MCF 10A (cell line): ENCODE data around the gene ACIN1. TPM values are rescaled to one million over a fixed set of nuclear protein-coding genes. Genes with fewer than 3 reads are reported as not detected.

Experiments used
- BruUV-seq: library from RNA; stranded (reverse); fragments of 400-500 nt; replicated peaks from 2 replicates; lab custom pipeline; 2021; lab: Mats Ljungman, UMichigan
- CTCF ChIA-PET: fragments of 300-600 bp; sonication (Branson Sonifier 250); formaldehyde crosslinking; extraction: SDS; loops from one replicate; lab custom pipeline; 2021; ENCODE audit warnings: antibody characterized with exemption, inconsistent platforms; lab: Yijun Ruan, JAX
- POLR2A ChIA-PET: fragments of 300-600, 350-650 bp; sonication (Branson Sonifier 250); formaldehyde crosslinking; extraction: SDS; loops from one replicate; lab custom pipeline; 2020; ENCODE audit warnings: antibody characterized with exemption, inconsistent platforms; lab: Yijun Ruan, JAX
- DNase-seq: peaks from one replicate; pipeline ENCODE4 v3.0.0-alpha.2; 2018; ENCODE audit not compliant: unreplicated experiment
- H3K27ac Mint-ChIP-seq: one replicate; pipeline ENCODE4 v1.8.0; 2022; ENCODE audit warnings: mild to moderate bottlenecking, low read depth, mixed read lengths; ENCODE audit not compliant: unreplicated experiment
- H3K27me3 Mint-ChIP-seq: one replicate; pipeline ENCODE4 v1.8.0; 2022; ENCODE audit warnings: mixed read lengths; ENCODE audit not compliant: insufficient read depth, unreplicated experiment
- H3K36me3 Mint-ChIP-seq: one replicate; pipeline ENCODE4 v1.8.0; 2022; ENCODE audit warnings: mild to moderate bottlenecking, moderate library complexity, mixed read lengths; ENCODE audit not compliant: insufficient read depth, unreplicated experiment
- H3K4me1 Mint-ChIP-seq: one replicate; pipeline ENCODE4 v1.8.0; 2022; ENCODE audit warnings: mixed read lengths; ENCODE audit not compliant: insufficient read depth, unreplicated experiment
- H3K4me3 Mint-ChIP-seq: one replicate; pipeline ENCODE4 v1.8.0; 2022; ENCODE audit warnings: mild to moderate bottlenecking, moderate library complexity, mixed read lengths; ENCODE audit not compliant: unreplicated experiment
- H3K9me3 Mint-ChIP-seq: one replicate; pipeline ENCODE4 v1.8.0; 2022; ENCODE audit warnings: mixed read lengths; ENCODE audit not compliant: unreplicated experiment
- intact Hi-C: fragments of 100-400 bp; cut with micrococcal nuclease; formaldehyde crosslinking; loops from 2 replicates; pipeline ENCODE4 v1.14.1; 2022
- total RNA-seq: library from RNA; stranded (reverse); gene quantifications from 2 replicates; pipeline ENCODE4 v1.2.3, GENCODE V29; 2022
- TF ChIP-seq, protein P1 (sequence below): fragments of 200-600 bp; IDR thresholded peaks from one replicate; pipeline ENCODE4 v1.8.0; 2022; ENCODE audit warnings: antibody characterized with exemption, mild to moderate bottlenecking; ENCODE audit not compliant: unreplicated experiment

The ACIN1 gene
- total RNA-seq, 1 experiment from 2014 or later = 197 TPM

DNA sequence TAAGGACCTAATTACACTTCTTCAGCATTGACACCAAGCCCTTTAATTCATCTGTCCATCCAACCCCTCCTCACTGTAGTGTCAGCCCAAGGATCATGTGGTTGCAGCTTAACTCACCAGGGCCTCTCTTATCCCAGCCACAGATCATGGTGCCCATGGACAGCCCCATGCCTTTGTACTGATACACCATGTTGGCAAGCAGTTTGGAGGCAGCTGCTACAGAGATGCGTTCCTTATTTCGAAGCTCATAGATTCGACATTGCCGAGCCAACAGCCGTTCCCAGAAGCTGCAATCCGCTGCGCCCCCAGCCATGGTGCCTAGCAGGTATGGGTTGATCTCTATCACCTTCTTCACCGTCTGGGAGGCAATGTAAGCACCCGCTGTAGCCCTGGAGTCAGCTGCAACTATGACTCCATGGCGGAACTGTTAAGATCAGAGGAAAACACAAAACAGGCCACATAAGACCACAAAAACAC lies 61.6 kb downstream of the ACIN1 start:
- intact Hi-C loops = no loop called here
- no peak for DNase-seq
- Mint-ChIP-seq H3K27ac (peak overlapping the region; percentile 99), H3K36me3 (peaks cover 62% of the 10 kb centered on the region), H3K27me3 (no peaks in the 10 kb centered on the region), H3K4me1 (peaks cover 18% of the 10 kb centered on the region), H3K4me3 (peak overlapping the region; percentile 92), H3K9me3 (no peaks in the 10 kb centered on the region)
- CTCF ChIA-PET = interaction anchor here (0.6 to 1.9 kb wide), 9 partner anchors 11 to 464 kb away, joined by 3 to 13 read pairs (median 5); partner anchors contain the start of gene AJUBA
- POLR2A ChIA-PET = interaction anchor here (0.8 to 2.8 kb wide), 6 partner anchors 9 to 62 kb away, joined by 3 to 26 read pairs (median 4); partner anchors contain the start of genes ACIN1 and C14orf119
- TF ChIP-seq, protein P1, sequence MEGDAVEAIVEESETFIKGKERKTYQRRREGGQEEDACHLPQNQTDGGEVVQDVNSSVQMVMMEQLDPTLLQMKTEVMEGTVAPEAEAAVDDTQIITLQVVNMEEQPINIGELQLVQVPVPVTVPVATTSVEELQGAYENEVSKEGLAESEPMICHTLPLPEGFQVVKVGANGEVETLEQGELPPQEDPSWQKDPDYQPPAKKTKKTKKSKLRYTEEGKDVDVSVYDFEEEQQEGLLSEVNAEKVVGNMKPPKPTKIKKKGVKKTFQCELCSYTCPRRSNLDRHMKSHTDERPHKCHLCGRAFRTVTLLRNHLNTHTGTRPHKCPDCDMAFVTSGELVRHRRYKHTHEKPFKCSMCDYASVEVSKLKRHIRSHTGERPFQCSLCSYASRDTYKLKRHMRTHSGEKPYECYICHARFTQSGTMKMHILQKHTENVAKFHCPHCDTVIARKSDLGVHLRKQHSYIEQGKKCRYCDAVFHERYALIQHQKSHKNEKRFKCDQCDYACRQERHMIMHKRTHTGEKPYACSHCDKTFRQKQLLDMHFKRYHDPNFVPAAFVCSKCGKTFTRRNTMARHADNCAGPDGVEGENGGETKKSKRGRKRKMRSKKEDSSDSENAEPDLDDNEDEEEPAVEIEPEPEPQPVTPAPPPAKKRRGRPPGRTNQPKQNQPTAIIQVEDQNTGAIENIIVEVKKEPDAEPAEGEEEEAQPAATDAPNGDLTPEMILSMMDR = no peak
- BruUV-seq = no TSS peak

DNA sequence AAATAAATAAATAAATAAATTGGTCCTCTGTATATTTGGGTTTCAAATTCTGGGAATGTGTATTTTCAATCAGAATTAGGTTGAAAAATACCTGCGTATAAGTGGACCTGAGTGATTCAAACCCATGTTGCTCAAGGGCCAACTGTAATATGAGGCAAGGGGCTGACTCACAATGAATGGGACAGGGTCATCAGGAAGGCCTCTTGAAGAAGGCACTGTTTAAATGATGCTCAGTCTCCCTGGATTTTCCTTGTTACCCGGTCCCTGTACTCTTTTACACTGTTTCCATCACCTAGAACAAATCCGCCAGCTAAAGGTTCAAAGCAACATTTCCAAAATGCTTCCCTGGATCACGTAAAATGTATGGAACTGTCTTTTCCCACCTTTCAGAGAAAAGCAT lies 64.0 kb downstream of the ACIN1 start:
- TF ChIP-seq, protein P1 = no peak
- CTCF ChIA-PET = interaction anchor here (0.9 to 1.9 kb wide), 5 partner anchors 11 to 45 kb away, joined by 4 to 5 read pairs (median 4); partner anchors contain the start of gene CDH24

DNA sequence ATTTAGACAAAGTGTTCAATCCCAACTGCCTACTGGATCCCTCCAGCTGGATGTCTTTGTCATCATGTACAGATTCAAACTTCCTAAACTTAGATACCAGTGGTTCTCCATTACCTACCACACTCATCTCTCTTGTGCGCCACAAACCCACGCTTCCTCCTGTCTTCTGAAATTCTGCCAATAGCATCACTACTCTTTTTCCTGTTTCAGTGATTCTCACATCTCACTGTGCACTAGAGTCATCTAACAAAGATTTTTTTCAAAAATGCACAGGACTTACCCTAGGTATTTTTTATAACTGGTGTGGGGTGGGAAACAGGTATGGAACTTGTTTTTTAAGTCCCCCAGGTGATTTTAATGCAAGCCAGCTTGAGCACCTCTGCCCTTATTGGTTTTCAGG lies 66.1 kb downstream of the ACIN1 start:
- DNase-seq = no peak
- TF ChIP-seq, protein P1 = no peak
- Mint-ChIP-seq H3K9me3 (no peaks in the 10 kb centered on the region), H3K4me3 (no peak overlapping the region), H3K4me1 (peaks cover 17% of the 10 kb centered on the region), H3K36me3 (peaks cover 90% of the 10 kb centered on the region), H3K27me3 (no peaks in the 10 kb centered on the region), H3K27ac (peak overlapping the region; percentile 86)
- BruUV-seq = no TSS peak
- CTCF ChIA-PET = interaction anchor here (0.7 to 1.9 kb wide), 3 partner anchors 14 to 1437 kb away, joined by 3 to 8 read pairs (median 6); no protein-coding TSS in a partner anchor
- POLR2A ChIA-PET = interaction anchor here (0.7 to 1.1 kb wide), 2 partner anchors 22 to 272 kb away, joined by 3 read pairs; no protein-coding TSS in a partner anchor
- intact Hi-C loops = no loop called here

More for the DNA sequence above, 64.0 kb downstream of the ACIN1 start:
- Mint-ChIP-seq H3K36me3 (peaks cover 82% of the 10 kb centered on the region), H3K27ac (no peak overlapping the region), H3K27me3 (no peaks in the 10 kb centered on the region), H3K4me3 (no peak overlapping the region), H3K9me3 (no peaks in the 10 kb centered on the region), H3K4me1 (peaks cover 18% of the 10 kb centered on the region)
- BruUV-seq = TSS peak; percentile 2
- intact Hi-C loops = no loop called here
- DNase-seq = peak; percentile 33
- POLR2A ChIA-PET = interaction anchor here (1.6 kb wide), 1 partner anchor 24 kb away, joined by 9 read pairs; no protein-coding TSS in a partner anchor

DNA sequence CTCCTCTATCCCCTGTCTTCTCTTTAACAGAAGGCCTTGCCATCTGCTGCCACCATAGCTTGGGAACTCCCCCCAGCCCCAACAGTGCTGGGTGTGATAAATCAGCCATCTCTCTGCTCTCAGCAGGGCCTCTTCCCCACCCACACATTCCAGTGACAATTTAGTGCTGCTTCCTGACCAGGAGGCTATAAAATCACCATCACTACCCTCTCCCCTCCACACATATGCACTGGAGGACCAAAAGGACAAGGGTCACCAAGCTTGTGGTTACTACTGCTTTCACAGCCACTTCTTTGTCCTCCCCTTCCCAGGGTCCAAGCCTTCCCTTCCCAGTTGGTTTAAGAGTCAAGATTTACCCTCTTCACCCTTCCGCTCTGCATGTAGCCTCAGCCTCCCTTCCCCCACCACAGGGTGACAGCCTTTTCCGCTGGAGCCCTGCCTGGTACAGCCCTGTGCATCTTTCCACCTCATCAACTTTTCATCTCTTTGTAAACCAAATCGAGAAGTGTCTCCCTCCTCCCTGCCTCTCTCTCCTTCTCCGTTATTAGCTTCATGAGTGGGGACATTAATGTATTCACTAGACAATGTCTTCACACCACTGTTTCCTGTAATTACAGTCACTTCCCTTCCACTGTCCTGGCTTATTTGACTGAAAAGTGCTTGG lies 69.7 kb downstream of the ACIN1 start:
- Mint-ChIP-seq H3K4me1 (peaks cover 10% of the 10 kb centered on the region), H3K27ac (no peak overlapping the region), H3K36me3 (peaks cover 55% of the 10 kb centered on the region), H3K27me3 (no peaks in the 10 kb centered on the region), H3K4me3 (no peak overlapping the region), H3K9me3 (no peaks in the 10 kb centered on the region)
- CTCF ChIA-PET = interaction anchor here (1.0 to 2.5 kb wide), 4 partner anchors 30 to 96 kb away, joined by 3 to 11 read pairs (median 4); partner anchors contain the start of gene PRMT5
- intact Hi-C loops = no loop called here
- TF ChIP-seq, protein P1 = no peak
- no peak for DNase-seq
- no TSS peak for BruUV-seq
- POLR2A ChIA-PET = interaction anchor here (1.0 to 2.3 kb wide), 4 partner anchors 9 to 30 kb away, joined by 3 to 15 read pairs (median 5); partner anchors contain the start of gene PSMB5
